GM23248 (cell line): ENCODE data around the gene PAOX. TPM values are rescaled to one million over a fixed set of nuclear protein-coding genes. Genes with fewer than 3 reads are reported as not detected.

Experiments
- DNase-seq: peaks from one replicate; pipeline ENCODE4 v3.0.0-alpha.2; 2015
- H2AFZ ChIP-seq: fragments of 200-600 bp; sonication (generic); 2 replicates; pipeline ENCODE4 v1.6.1; 2016; ENCODE audit warnings: antibody characterized with exemption
- H3F3A ChIP-seq: fragments of 200-600 bp; sonication (generic); 2 replicates; pipeline ENCODE4 v1.6.1; 2016; ENCODE audit warnings: mild to moderate bottlenecking, antibody characterized with exemption, mixed run types; ENCODE audit not compliant: insufficient read depth
- H3K27ac ChIP-seq: fragments of 200-600 bp; sonication (generic); 2 replicates; pipeline ENCODE4 v1.5.1; 2016; ENCODE audit warnings: mild to moderate bottlenecking
- H3K27me3 ChIP-seq: fragments of 200-600 bp; sonication (generic); replicated peaks from 2 replicates; pipeline ENCODE4 v1.6.1; 2016; ENCODE audit warnings: mild to moderate bottlenecking; ENCODE audit not compliant: insufficient read depth
- H3K36me3 ChIP-seq: fragments of 200-600 bp; sonication (generic); 2 replicates; pipeline ENCODE4 v1.6.1; 2016; ENCODE audit warnings: low read depth, mild to moderate bottlenecking
- H3K4me1 ChIP-seq: fragments of 200-600 bp; sonication (generic); 2 replicates; pipeline ENCODE4 v1.6.1; 2016; ENCODE audit warnings: mild to moderate bottlenecking; ENCODE audit not compliant: insufficient read depth
- H3K4me2 ChIP-seq: fragments of 200-600 bp; sonication (generic); one replicate; pipeline ENCODE4 v1.6.1; 2016; ENCODE audit warnings: mild to moderate bottlenecking; ENCODE audit not compliant: unreplicated experiment
- H3K4me3 ChIP-seq: fragments of 200-600 bp; sonication (generic); 2 replicates; pipeline ENCODE4 v1.5.1; 2016; ENCODE audit warnings: mild to moderate bottlenecking
- H3K79me2 ChIP-seq: fragments of 200-600 bp; sonication (generic); 2 replicates; pipeline ENCODE4 v1.6.1; 2016; ENCODE audit warnings: mild to moderate bottlenecking; ENCODE audit not compliant: insufficient read depth
- H3K9ac ChIP-seq: fragments of 200-600 bp; sonication (generic); 2 replicates; pipeline ENCODE4 v1.6.1; 2016; ENCODE audit warnings: mild to moderate bottlenecking
- H3K9me2 ChIP-seq: fragments of 200-600 bp; sonication (generic); 2 replicates; pipeline ENCODE4 v1.6.1; 2016; ENCODE audit warnings: mixed run types, mild to moderate bottlenecking, moderate library complexity; ENCODE audit not compliant: insufficient read depth
- H3K9me3 ChIP-seq: fragments of 200-600 bp; sonication (generic); one replicate; pipeline ENCODE4 v1.6.1; 2017; ENCODE audit warnings: low read depth
- H4K20me1 ChIP-seq: fragments of 200-600 bp; sonication (generic); 2 replicates; pipeline ENCODE4 v1.6.0; 2016; ENCODE audit not compliant: insufficient read depth
- EZH2 ChIP-seq: fragments of 200-600 bp; sonication (generic); IDR thresholded peaks from 2 replicates; pipeline ENCODE4 v1.6.1; 2018; ENCODE audit warnings: antibody characterized with exemption, mild to moderate bottlenecking; ENCODE audit not compliant: insufficient read depth, poor library complexity, severe bottlenecking
- EZH2phosphoT487 ChIP-seq: fragments of 200-600 bp; sonication (generic); IDR thresholded peaks from 2 replicates; pipeline ENCODE4 v1.6.1; 2018; ENCODE audit warnings: antibody characterized with exemption, moderate library complexity, mild to moderate bottlenecking, low read depth; ENCODE audit not compliant: insufficient read depth
- WGBS, 2 experiments: methylation state at CpG; one replicate each; pipeline ENCODE4 v1.1.6; 2015 to 2017; ENCODE audit warnings: low lambda C conversion rate in 2 of 2, low coverage in 1 of 2; ENCODE audit errors: missing lambda C conversion rate in 2 of 2; 5-methylcytosine and 5-hydroxymethylcytosine counted together
- in situ Hi-C: fragments of 300-500 bp; cut with MboI; formaldehyde crosslinking; loops from 2 replicates; pipeline ENCODE4 v1.15.0; 2020
- polyA plus RNA-seq: library from polyadenylated mRNA; unstranded; fragments of >200 nt; fragmentation: Nextera tagmentation; extraction: Ambion mirVana; gene quantifications from 2 replicates; pipeline ENCODE4 v1.2.1, GENCODE V29; 2016
- total RNA-seq: library from RNA; depleted of rRNA; stranded (reverse); fragments of >200 nt; shearing (Covaris generic); gene quantifications from 2 replicates; pipeline ENCODE4 v1.2.3, GENCODE V29; 2014

PAOX gene
- total and polyA plus RNA-seq, 2 experiments from 2014 or later = 4.1 to 4.5 TPM

- H3K79me2 ChIP-seq = no peaks in the 10 kb centered on the region
- no peak overlapping the region for H3K9ac ChIP-seq
- no peaks in the 10 kb centered on the region for H3K36me3 ChIP-seq
- in situ Hi-C loops = no loop called here
- H3F3A ChIP-seq = 0 out of 2 replicates have a peak, but pooled peaks cover 3% of the 10 kb centered on the region
- no peaks in the 10 kb centered on the region for H3K9me2 ChIP-seq
- no peak overlapping the region for H3K4me3 ChIP-seq
- no peaks in the 10 kb centered on the region for H3K4me1 ChIP-seq
- TF ChIP-seq EZH2phosphoT487 (no peak), EZH2 (no peak)
- DNase-seq = no peak
- H3K27me3 ChIP-seq = no peaks in the 10 kb centered on the region
- no peak overlapping the region for H3K27ac ChIP-seq
- no peaks in the 10 kb centered on the region for H3K9me3 ChIP-seq
- no peak overlapping the region for H3K4me2 ChIP-seq
- H4K20me1 ChIP-seq = no peaks in the 10 kb centered on the region
- 90 to 98% methylated on average over 14 of the region's 14 CpGs for WGBS, 2 experiments
- no peak overlapping the region for H2AFZ ChIP-seq
These were observed 24.3 kb upstream of the PAOX start for GRCh38 chr10:133354672-133355240.

DNA sequence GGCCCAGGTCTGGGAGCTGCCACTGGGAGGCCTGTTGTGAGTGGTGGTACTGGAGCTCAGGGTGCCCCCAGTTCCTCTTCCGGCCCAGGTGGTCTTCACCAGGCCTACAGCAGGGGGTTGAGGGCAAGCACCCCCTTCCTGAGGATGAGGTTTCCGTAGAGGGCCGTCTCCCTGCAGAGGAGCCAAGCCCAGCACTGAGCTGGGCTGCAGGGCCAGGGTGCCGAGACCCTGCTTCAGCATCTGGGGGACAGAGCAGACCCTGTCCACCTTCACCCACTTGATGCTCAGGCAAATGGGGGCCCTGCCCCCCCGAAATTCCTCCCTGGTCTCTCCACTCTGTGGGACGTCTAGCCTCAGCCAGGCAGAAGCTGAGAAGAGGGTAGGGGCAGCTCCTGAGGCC lies 23.8 kb upstream of the PAOX start:
- Histone ChIP-seq H3K36me3 (no peaks in the 10 kb centered on the region), H4K20me1 (no peaks in the 10 kb centered on the region), H3K4me2 (no peak overlapping the region), H3F3A (0 out of 2 replicates have a peak, but pooled peaks cover 3% of the 10 kb centered on the region), H3K9ac (no peak overlapping the region), H3K9me3 (no peaks in the 10 kb centered on the region), H3K4me3 (no peak overlapping the region), H3K4me1 (no peaks in the 10 kb centered on the region), H2AFZ (no peak overlapping the region), H3K79me2 (no peaks in the 10 kb centered on the region), H3K9me2 (no peaks in the 10 kb centered on the region), H3K27me3 (no peaks in the 10 kb centered on the region), H3K27ac (no peak overlapping the region)
- TF ChIP-seq EZH2phosphoT487 (no peak), EZH2 (no peak)
- WGBS, 2 experiments = 93 to 97% methylated on average over 4 to 6 of the region's 6 CpGs
- DNase-seq = no peak
- in situ Hi-C loops = no loop called here

DNA sequence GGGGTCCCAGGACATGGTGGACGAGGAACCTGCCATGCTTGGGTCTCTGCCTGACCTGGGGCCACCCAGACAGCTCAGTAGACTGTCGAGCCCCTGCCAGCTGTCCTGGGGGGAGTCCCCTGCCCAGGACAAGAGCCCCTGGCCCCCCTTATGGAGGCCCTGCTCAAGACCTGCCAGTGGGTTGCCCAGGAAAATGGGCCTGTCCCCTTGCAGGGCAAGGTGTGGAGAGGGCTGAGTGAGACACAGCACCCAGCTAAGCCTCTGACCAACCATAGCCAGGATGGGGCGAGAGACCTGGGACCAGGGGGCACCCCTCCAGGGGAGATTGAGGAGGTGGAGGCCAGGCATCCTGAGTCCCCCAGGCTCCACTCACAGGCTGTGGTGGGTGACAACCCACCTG lies 23.1 kb upstream of the PAOX start:
- Histone ChIP-seq H3K9me3 (no peaks in the 10 kb centered on the region), H3K4me3 (no peak overlapping the region), H3K36me3 (no peaks in the 10 kb centered on the region), H4K20me1 (no peaks in the 10 kb centered on the region), H3K27ac (no peak overlapping the region), H2AFZ (no peak overlapping the region), H3K79me2 (no peaks in the 10 kb centered on the region), H3K4me2 (no peak overlapping the region), H3F3A (0 out of 2 replicates have a peak, but pooled peaks cover 3% of the 10 kb centered on the region), H3K9me2 (no peaks in the 10 kb centered on the region), H3K27me3 (no peaks in the 10 kb centered on the region), H3K9ac (no peak overlapping the region), H3K4me1 (no peaks in the 10 kb centered on the region)
- in situ Hi-C loops = no loop called here
- 97 to 100% methylated on average over 1 to 3 of the region's 3 CpGs for WGBS, 2 experiments
- no peak for TF ChIP-seq EZH2phosphoT487
- TF ChIP-seq EZH2 = no peak
- DNase-seq = no peak

- H2AFZ ChIP-seq = peak overlapping the region; percentile 89
- no peaks in the 10 kb centered on the region for H3K9me3 ChIP-seq
- peak overlapping the region; percentile 67 for H3K9ac ChIP-seq
- TF ChIP-seq EZH2 = no peak
- no peak for TF ChIP-seq EZH2phosphoT487
- H3K4me3 ChIP-seq = peak overlapping the region; percentile 63
- H3K79me2 ChIP-seq = no peaks in the 10 kb centered on the region
- H3K9me2 ChIP-seq = no peaks in the 10 kb centered on the region
- H3F3A ChIP-seq = 0 out of 2 replicates have a peak, but pooled peaks cover 3% of the 10 kb centered on the region
- WGBS, 2 experiments = 46 to 48% methylated on average over 21 to 27 of the region's 27 CpGs
- no peaks in the 10 kb centered on the region for H3K4me1 ChIP-seq
- no peak overlapping the region for H3K27ac ChIP-seq
- no peaks in the 10 kb centered on the region for H3K36me3 ChIP-seq
- DNase-seq = peak; percentile 33
- peak overlapping the region; percentile 48 for H3K4me2 ChIP-seq
- in situ Hi-C loops = no loop called here
- no peaks in the 10 kb centered on the region for H3K27me3 ChIP-seq
- no peaks in the 10 kb centered on the region for H4K20me1 ChIP-seq
These were observed 22.3 kb upstream of the PAOX start for GRCh38 chr10:133356549-133357284.
